Kidney epithelial cell (primary cell): ENCODE measurements around the gene NRBP1. TPM values are rescaled to one million over a fixed set of nuclear protein-coding genes. Genes with fewer than 3 reads are reported as not detected.
A peak's percentile ranks its signal among the peaks of the same experiment; 100 is the strongest.

Source experiments
- DNase-seq: peaks from one replicate; pipeline ENCODE4 v3.0.0-alpha.2; 2010; ENCODE audit warnings: low read depth
- H3K27me3 ChIP-seq: 2 replicates; pipeline ENCODE4 v1.6.0; 2011; ENCODE audit warnings: low read length; ENCODE audit not compliant: control insufficient read depth, insufficient read depth
- H3K36me3 ChIP-seq: 2 replicates; pipeline ENCODE4 v1.5.1; 2011; ENCODE audit warnings: low read length; ENCODE audit not compliant: control insufficient read depth, insufficient read depth
- H3K4me3 ChIP-seq: 2 replicates; pipeline ENCODE4 v1.5.1; 2011; ENCODE audit warnings: low read depth, mild to moderate bottlenecking, control low read depth, low read length
- CTCF ChIP-seq: IDR thresholded peaks from 2 replicates; pipeline ENCODE4 v1.5.1; 2011; ENCODE audit warnings: mild to moderate bottlenecking, moderate library complexity, low read length, control low read depth, inconsistent platforms; ENCODE audit not compliant: insufficient read depth, poor library complexity, severe bottlenecking
- total RNA-seq: library from RNA; depleted of rRNA; stranded (reverse); fragments of >200 nt; gene quantifications from 2 replicates; pipeline ENCODE4 v1.2.3, GENCODE V29; 2015

The NRBP1 gene
- total RNA-seq, 1 donor from 2014 or later, result 105 TPM

GRCh38 chr2:27407798-27408491 is 20.5 kb upstream of the NRBP1 start:
- Histone ChIP-seq H3K27me3 (no peaks in the 10 kb centered on the region), H3K4me3 (peak overlapping the region; percentile 94), H3K36me3 (no peaks in the 10 kb centered on the region)
- peak; percentile 59 for TF ChIP-seq CTCF
- DNase-seq, result no peak

- no peaks in the 10 kb centered on the region for H3K36me3 ChIP-seq
- TF ChIP-seq CTCF, result no peak
- peak overlapping the region; percentile 94 for H3K4me3 ChIP-seq
- DNase-seq, result no peak
- no peaks in the 10 kb centered on the region for H3K27me3 ChIP-seq
These were observed 19.7 kb upstream of the NRBP1 start for GRCh38 chr2:27408601-27409320.

DNA sequence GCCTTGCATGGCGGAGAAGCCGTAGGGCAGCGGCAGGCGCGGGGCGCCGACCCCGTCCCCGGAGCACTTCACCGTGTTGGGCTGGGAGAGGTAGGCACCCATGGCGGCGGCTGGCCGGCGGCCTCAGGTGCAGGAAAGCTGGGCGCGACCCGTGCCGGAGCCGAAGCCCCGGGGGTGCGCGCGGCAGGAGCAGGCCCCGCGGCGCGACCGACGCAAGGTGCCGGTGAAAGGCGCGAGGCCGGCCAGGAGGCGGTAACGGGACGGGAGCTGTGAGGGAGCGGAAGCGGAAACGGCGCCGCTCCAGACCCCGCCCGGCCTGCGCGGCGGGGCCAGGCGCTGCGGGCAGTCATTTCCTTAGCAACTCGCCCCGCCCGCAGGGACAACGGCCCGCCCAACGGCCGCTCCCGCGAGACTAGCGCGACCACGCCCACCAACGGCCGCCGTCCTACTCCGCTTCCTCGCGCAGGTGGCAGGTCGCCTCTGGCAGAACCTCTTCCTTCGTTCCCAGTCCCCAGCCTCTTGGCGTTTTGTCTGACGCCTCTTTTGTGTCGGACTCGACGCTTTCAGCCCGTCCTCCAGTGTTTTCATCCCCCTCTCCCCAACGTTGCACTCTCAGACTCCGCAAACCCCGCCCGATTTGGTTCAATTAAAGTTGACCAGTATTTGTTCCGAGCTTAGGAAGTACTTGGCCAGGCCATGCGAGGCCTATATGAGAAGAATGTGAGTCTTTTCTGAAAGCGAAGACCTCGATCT is 18.9 kb upstream of the NRBP1 start, which contains the start of gene PPM1G:
TSS of gene PPM1G (minus strand) at position 271 of the 753 bp plus-strand sequence. CDS start at position 102, 169 bp downstream.
- no peaks in the 10 kb centered on the region for H3K36me3 ChIP-seq

GRCh38 chr2:27412419-27413152 is 15.8 kb upstream of the NRBP1 start:
- no peak for TF ChIP-seq CTCF
- DNase-seq, result no peak
- Histone ChIP-seq H3K4me3 (no peak overlapping the region), H3K27me3 (no peaks in the 10 kb centered on the region), H3K36me3 (no peaks in the 10 kb centered on the region)

More for the DNA sequence above, 18.9 kb upstream of the NRBP1 start, which contains the start of gene PPM1G:
- peak; percentile 67 for DNase-seq
- Histone ChIP-seq H3K27me3 (no peaks in the 10 kb centered on the region), H3K4me3 (peak within 1 kb of the TSS; percentile 94)
- no peak for TF ChIP-seq CTCF

DNA sequence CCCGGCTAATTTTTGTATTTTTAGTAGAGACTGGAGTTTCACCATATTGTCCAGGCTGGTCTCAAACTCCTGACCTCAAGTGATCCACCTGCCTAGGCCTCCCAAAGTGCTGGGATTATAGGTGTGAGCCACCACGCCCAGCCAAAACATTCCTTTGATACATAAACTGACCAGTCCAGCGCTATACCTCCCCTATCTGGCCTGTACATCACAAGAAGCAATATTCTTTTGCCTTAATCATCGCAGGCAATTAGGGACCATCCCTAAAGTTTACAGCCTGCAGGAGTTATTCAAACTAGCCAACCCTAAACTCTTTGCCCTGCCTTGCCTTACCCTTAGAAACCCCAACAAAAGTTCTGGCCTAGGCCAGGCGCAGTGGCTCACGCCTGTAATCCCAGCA is 12.3 kb upstream of the NRBP1 start:
- TF ChIP-seq CTCF, result no peak
- DNase-seq, result no peak
- Histone ChIP-seq H3K27me3 (no peaks in the 10 kb centered on the region), H3K4me3 (no peak overlapping the region), H3K36me3 (no peaks in the 10 kb centered on the region)
